ENCODE data around the gene C3orf38. TPM values are rescaled to one million over a fixed set of nuclear protein-coding genes. Genes with fewer than 3 reads are reported as not detected.

Gene C3orf38
- total RNA-seq, 1 experiment from 2014 or later, result 18.6 TPM

GRCh38 chr3:88131695-88132094, 18.1 kb upstream of the C3orf38 start:
- no peaks in the 10 kb centered on the region for H3K9me3 ChIP-seq (ENCODE audit: insufficient read depth, low read depth)
- no peak overlapping the region for H3K27ac ChIP-seq
- H3K4me1 ChIP-seq (replicated peaks; ENCODE audit: insufficient read depth), result no peaks in the 10 kb centered on the region
- no peak overlapping the region for H2AFZ ChIP-seq
- DNase-seq, result no peak
- ChIA-PET POLR2A (ENCODE audit: unreplicated experiment) (no interaction called here), CTCF (no interaction called here)
- TF ChIP-seq CTCF (conservative IDR thresholded peaks at IDR 0.05), result no peak
- no peak for TF ChIP-seq EZH2 (IDR thresholded peaks at IDR 0.05; ENCODE audit: low read depth)
- H3K36me3 ChIP-seq (ENCODE audit: low read depth), result peaks cover 10% of the 10 kb centered on the region; the same call in 1 of the 2 replicates
- no peak overlapping the region for H3K4me3 ChIP-seq
- peaks cover 2% of the 10 kb centered on the region; the same call in 1 of the 2 replicates for H3K79me2 ChIP-seq (ENCODE audit: low read depth)
- H3K4me2 ChIP-seq, result no peak overlapping the region
- no peaks in the 10 kb centered on the region for H3K9me2 ChIP-seq (ENCODE audit: insufficient read depth)
- no TSS peak for BruUV-seq (replicated peaks)
- H3F3A ChIP-seq (ENCODE audit: insufficient read depth, low read depth), result no peaks in the 10 kb centered on the region; the same call in 1 of the 2 replicates
- H4K20me1 ChIP-seq (ENCODE audit: insufficient read depth), result no peaks in the 10 kb centered on the region
- H3K27me3 ChIP-seq (ENCODE audit: insufficient read depth, low read depth), result no peaks in the 10 kb centered on the region
- intact Hi-C loops (cut with micrococcal nuclease; ENCODE audit: unreplicated experiment), result no loop called here

GRCh38 chr3:88132894-88133293, 16.9 kb upstream of the C3orf38 start:
- H3F3A ChIP-seq (ENCODE audit: insufficient read depth, low read depth), result no peaks in the 10 kb centered on the region; the same call in 1 of the 2 replicates
- no peak overlapping the region for H3K4me2 ChIP-seq
- H3K9me3 ChIP-seq (ENCODE audit: insufficient read depth, low read depth), result no peaks in the 10 kb centered on the region
- TF ChIP-seq CTCF (conservative IDR thresholded peaks at IDR 0.05) (no peak), EZH2 (IDR thresholded peaks at IDR 0.05; ENCODE audit: low read depth) (no peak)
- no peaks in the 10 kb centered on the region for H4K20me1 ChIP-seq (ENCODE audit: insufficient read depth)
- BruUV-seq (replicated peaks), result no TSS peak
- H3K9me2 ChIP-seq (ENCODE audit: insufficient read depth), result no peaks in the 10 kb centered on the region
- CTCF ChIA-PET, result no interaction called here
- POLR2A ChIA-PET (ENCODE audit: unreplicated experiment), result no interaction called here
- H3K79me2 ChIP-seq (ENCODE audit: low read depth), result no peaks in the 10 kb centered on the region
- intact Hi-C loops (cut with micrococcal nuclease; ENCODE audit: unreplicated experiment), result no loop called here
- H3K27me3 ChIP-seq (ENCODE audit: insufficient read depth, low read depth), result no peaks in the 10 kb centered on the region
- no peak for DNase-seq
- no peaks in the 10 kb centered on the region for H3K4me1 ChIP-seq (replicated peaks; ENCODE audit: insufficient read depth)
- H3K4me3 ChIP-seq, result no peak overlapping the region
- peaks cover 10% of the 10 kb centered on the region for H3K36me3 ChIP-seq (ENCODE audit: low read depth)
- no peak overlapping the region for H2AFZ ChIP-seq
- H3K27ac ChIP-seq, result no peak overlapping the region

GRCh38 chr3:88133711-88134263, 16.0 kb upstream of the C3orf38 start:
- Histone ChIP-seq H3K9me3 (ENCODE audit: insufficient read depth, low read depth) (no peaks in the 10 kb centered on the region), H2AFZ (no peak overlapping the region), H3K4me3 (no peak overlapping the region), H3K4me2 (no peak overlapping the region), H3K36me3 (ENCODE audit: low read depth) (peaks cover 16% of the 10 kb centered on the region), H3K27me3 (ENCODE audit: insufficient read depth, low read depth) (no peaks in the 10 kb centered on the region), H3K4me1 (replicated peaks; ENCODE audit: insufficient read depth) (no peaks in the 10 kb centered on the region), H3F3A (ENCODE audit: insufficient read depth, low read depth) (no peaks in the 10 kb centered on the region; the same call in 1 of the 2 replicates), H3K79me2 (ENCODE audit: low read depth) (no peaks in the 10 kb centered on the region), H3K27ac (no peak overlapping the region), H3K9me2 (ENCODE audit: insufficient read depth) (no peaks in the 10 kb centered on the region), H4K20me1 (ENCODE audit: insufficient read depth) (no peaks in the 10 kb centered on the region)
- TF ChIP-seq CTCF (conservative IDR thresholded peaks at IDR 0.05) (no peak), EZH2 (IDR thresholded peaks at IDR 0.05; ENCODE audit: low read depth) (no peak)
- ChIA-PET CTCF (no interaction called here), POLR2A (ENCODE audit: unreplicated experiment) (interaction anchor here (0.6 kb wide), 1 partner anchor 1140 kb away, joined by 4 read pairs; no protein-coding TSS in a partner anchor)
- intact Hi-C loops (cut with micrococcal nuclease; ENCODE audit: unreplicated experiment), result no loop called here
- DNase-seq, result no peak
- BruUV-seq (replicated peaks), result no TSS peak
